Stimulated activated naive CD8-positive, alpha-beta T cell treated with anti-CD3 and anti-CD28 coated beads, Interleukin-15, Interleukin-2, amounts not matched to agents 100 ng/mL and 50 ng/mL, for 24 hours (primary cell): ENCODE results near the gene DMRTA1.
"Not testable (repeated sequence)": the region's sequence is repeated elsewhere in the genome, so short reads cannot be mapped to it uniquely, and the experiment has no call there.

Source experiments
- H3K27ac Mint-ChIP-seq: one replicate; pipeline ENCODE4 v1.8.0; 2021; ENCODE audit warnings: mild to moderate bottlenecking, mixed read lengths
- H3K27me3 Mint-ChIP-seq: one replicate; pipeline ENCODE4 v1.8.0; 2021; ENCODE audit warnings: mixed read lengths
- H3K36me3 Mint-ChIP-seq: one replicate; pipeline ENCODE4 v1.8.0; 2021; ENCODE audit warnings: low read depth, mixed read lengths
- H3K4me1 Mint-ChIP-seq: one replicate; pipeline ENCODE4 v1.8.0; 2021; ENCODE audit warnings: low read depth, mixed read lengths
- H3K4me3 Mint-ChIP-seq: one replicate; pipeline ENCODE4 v1.8.0; 2021; ENCODE audit warnings: mild to moderate bottlenecking, mixed read lengths
- H3K9me3 Mint-ChIP-seq: one replicate; pipeline ENCODE4 v1.8.0; 2021; ENCODE audit warnings: mixed read lengths

Gene DMRTA1, protein sequence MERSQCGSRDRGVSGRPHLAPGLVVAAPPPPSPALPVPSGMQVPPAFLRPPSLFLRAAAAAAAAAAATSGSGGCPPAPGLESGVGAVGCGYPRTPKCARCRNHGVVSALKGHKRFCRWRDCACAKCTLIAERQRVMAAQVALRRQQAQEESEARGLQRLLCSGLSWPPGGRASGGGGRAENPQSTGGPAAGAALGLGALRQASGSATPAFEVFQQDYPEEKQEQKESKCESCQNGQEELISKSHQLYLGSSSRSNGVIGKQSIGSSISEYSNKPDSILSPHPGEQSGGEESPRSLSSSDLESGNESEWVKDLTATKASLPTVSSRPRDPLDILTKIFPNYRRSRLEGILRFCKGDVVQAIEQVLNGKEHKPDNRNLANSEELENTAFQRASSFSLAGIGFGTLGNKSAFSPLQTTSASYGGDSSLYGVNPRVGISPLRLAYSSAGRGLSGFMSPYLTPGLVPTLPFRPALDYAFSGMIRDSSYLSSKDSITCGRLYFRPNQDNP

DNA sequence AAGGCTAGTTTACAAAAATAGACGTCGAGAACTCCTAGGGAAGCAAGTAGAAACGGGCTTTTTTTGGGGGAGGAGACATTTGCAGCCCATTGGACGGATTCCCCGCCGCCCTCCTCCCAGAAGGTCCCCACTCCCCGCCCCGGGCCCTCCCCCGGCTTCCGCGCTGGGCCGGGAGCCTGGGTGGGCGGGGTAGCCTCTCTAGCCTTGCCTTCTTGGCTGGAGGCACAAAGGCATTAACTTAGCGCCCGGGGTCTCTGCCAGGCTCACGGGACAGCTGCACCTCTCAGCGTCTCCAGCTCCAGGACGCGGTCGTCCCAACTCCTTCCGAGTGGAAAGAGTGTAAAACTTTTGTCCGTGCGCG, at the start of gene DMRTA1:
DMRTA1 (plus strand) TSS at position 236 of the 361 bp plus-strand sequence. CDS start 242 bp downstream, outside the sequence.
- no peaks in the 10 kb centered on the region for H3K36me3 Mint-ChIP-seq
- H3K27me3 Mint-ChIP-seq = peaks cover 53% of the 10 kb centered on the region
- H3K27ac Mint-ChIP-seq = no peak within 1 kb of the TSS
- H3K9me3 Mint-ChIP-seq = peaks cover under 1% of the 10 kb centered on the region
- H3K4me1 Mint-ChIP-seq = peaks cover 3% of the 10 kb centered on the region
- peak within 1 kb of the TSS; percentile 39 for H3K4me3 Mint-ChIP-seq

DNA sequence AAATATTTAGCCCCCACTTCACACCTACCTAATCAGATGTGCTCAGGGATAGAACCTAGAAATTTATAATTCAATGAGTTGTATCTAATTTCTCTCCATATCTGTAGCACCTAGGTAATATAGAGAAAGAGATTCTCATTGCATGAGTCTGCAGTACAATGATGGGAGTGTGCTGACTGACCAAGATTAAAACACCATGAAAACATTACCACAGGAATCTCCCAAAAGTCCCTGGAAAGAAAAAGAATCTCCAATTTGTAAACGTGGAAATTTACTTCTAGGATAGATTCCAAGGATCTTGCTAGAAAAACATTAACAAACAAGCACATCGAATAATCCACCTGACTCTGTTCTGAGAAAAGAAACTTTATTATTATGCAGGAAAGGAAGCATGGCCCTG, 45.0 kb upstream of the DMRTA1 start:
- Mint-ChIP-seq H3K4me1 (no peaks in the 10 kb centered on the region), H3K27ac (no peak overlapping the region), H3K9me3 (peaks cover 4% of the 10 kb centered on the region), H3K4me3 (no peak overlapping the region), H3K27me3 (peaks cover 5% of the 10 kb centered on the region), H3K36me3 (no peaks in the 10 kb centered on the region)

DNA sequence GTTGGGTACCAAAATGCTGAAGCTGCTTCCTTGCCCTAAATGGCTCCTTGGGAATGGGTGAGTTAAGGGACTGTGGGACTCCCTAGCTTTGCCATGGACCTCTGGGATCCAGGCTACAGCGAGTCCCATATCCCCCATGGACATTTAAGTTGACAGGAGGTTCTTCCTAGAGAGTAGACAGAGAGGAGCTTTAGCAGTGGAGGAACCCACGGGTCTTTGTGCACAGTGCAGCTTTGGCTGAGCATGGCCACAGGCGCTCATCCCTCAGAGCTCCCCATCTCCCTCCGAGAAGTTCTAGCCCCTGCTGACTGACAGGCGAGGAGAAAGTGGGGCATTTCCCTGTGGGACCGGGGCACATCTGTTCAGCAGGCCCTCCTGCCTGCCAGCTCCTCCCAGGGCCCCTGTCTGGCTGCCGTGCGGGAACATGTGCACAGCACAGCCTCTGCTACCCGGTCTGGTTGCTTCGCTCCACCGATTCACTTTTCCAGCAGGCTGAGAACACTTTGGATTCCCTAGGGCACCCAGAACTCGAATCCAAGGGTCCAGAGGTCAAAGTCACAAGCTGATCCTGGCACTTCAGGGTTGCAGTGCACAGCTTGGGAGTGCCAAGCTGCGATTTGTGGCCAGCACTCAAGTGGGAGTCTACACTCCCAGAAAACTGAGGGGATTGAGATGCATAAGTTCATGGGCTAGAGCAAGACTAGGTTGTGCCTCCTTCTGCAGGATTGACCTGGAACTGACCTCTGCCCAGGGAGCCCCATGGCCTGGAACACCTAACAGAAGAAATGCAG, 40.6 kb upstream of the DMRTA1 start:
- Mint-ChIP-seq H3K27me3 (peaks cover 5% of the 10 kb centered on the region), H3K36me3 (no peaks in the 10 kb centered on the region), H3K4me1 (no peaks in the 10 kb centered on the region), H3K27ac (no peak overlapping the region), H3K4me3 (no peak overlapping the region), H3K9me3 (no peaks in the 10 kb centered on the region)

DNA sequence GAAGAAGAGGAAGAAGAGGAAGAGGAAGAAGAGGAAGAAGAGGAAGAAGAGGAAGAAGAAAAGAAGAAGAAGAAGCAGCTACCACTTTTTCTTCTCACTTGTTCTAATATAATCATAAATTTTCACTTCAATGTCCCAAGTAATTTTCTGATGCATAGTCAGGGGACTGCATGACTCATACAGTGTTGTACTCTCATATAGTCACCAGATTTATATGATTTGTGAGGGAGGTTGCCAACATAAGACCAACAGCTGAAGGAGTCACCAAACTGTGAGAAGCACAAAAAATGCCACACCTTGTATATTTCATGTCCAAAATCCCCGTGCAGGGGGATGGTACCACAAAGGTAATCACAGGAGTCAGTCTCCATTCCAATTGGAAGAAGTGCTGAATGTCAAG, 32.7 kb upstream of the DMRTA1 start:
- no peak overlapping the region for H3K27ac Mint-ChIP-seq
- no peak overlapping the region for H3K4me3 Mint-ChIP-seq
- no peaks in the 10 kb centered on the region for H3K9me3 Mint-ChIP-seq
- H3K4me1 Mint-ChIP-seq = no peaks in the 10 kb centered on the region
- H3K27me3 Mint-ChIP-seq = no peaks in the 10 kb centered on the region
- no peaks in the 10 kb centered on the region for H3K36me3 Mint-ChIP-seq

DNA sequence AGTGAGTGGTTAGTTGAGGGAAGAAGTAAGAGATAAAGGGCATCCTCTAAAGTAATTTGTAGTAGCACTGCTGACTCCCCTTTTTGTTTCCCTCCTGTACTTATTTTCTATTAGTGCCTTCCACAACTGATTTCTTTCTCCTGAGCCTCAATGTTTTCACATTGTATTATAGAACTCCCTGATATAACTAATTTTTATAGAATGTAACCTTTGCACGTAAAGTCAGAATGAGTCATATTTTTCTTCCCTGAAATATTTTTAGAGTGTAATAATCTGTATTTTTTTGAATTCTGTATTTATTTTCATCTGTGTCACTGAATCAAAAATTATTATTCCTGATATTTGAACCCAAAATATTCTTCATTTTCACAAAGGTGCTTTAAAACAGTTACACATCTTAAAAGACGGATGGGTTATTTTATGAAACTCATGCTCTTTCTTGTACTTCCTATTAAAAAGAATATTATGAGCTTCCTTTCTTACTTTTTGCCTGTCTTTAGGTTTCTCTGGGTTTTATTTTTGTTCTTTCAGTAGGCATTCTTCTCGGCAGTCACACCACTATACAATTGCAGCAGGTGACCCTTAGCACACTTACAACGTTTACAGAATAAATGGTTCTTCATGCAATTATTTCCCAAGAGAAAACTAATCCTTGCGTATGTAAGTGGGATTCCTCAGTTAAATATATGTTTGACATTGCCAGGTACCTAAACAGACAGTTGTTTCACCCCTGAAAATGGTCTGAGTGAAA, 30.5 kb upstream of the DMRTA1 start:
- Mint-ChIP-seq H3K36me3 (no peaks in the 10 kb centered on the region), H3K27ac (no peak overlapping the region), H3K4me1 (no peaks in the 10 kb centered on the region), H3K27me3 (peaks cover 1% of the 10 kb centered on the region), H3K4me3 (no peak overlapping the region), H3K9me3 (no peaks in the 10 kb centered on the region)

DNA sequence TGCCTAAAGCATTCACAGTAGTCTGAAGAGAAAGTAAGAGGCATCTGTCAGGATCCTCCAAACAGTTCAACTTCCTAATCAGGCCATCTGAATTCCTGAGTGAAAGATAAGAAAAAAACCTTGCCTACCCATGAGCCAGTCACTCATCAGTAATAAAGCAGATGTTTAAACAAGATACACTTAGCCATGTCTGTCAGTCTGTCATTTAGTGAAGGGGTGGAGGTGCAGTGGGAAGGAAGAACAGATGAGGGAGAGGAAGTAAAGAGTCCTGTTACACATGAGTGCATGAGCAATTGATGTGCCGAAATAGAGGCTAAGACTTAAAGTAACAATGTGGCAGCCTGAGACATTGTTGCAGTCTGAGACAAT, 29.9 kb upstream of the DMRTA1 start:
- H3K36me3 Mint-ChIP-seq = no peaks in the 10 kb centered on the region
- no peaks in the 10 kb centered on the region for H3K4me1 Mint-ChIP-seq
- H3K4me3 Mint-ChIP-seq = no peak overlapping the region
- no peak overlapping the region for H3K27ac Mint-ChIP-seq
- no peaks in the 10 kb centered on the region for H3K9me3 Mint-ChIP-seq
- H3K27me3 Mint-ChIP-seq = peaks cover 7% of the 10 kb centered on the region

DNA sequence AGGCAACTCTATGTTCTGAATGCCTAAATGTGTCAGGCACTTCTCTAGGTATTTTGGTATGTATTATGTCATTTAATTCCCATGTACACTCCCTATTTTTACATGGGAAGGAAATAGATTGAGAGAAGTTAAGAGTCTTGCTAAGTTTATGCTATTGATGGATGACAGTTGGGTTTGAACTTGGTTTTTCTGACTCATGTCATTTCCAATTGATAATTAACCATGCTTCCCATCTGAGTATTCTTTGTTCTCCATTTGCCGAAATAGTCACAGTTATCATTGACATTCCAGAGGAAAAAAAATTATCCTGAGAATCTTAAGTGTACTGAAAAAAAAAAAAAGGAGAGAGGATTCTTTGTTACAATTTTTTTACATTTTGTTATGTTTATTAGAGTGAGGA, 23.1 kb upstream of the DMRTA1 start:
- Mint-ChIP-seq H3K9me3 (no peaks in the 10 kb centered on the region), H3K27ac (no peak overlapping the region), H3K36me3 (no peaks in the 10 kb centered on the region), H3K27me3 (peaks cover 17% of the 10 kb centered on the region), H3K4me1 (no peaks in the 10 kb centered on the region), H3K4me3 (no peak overlapping the region)

DNA sequence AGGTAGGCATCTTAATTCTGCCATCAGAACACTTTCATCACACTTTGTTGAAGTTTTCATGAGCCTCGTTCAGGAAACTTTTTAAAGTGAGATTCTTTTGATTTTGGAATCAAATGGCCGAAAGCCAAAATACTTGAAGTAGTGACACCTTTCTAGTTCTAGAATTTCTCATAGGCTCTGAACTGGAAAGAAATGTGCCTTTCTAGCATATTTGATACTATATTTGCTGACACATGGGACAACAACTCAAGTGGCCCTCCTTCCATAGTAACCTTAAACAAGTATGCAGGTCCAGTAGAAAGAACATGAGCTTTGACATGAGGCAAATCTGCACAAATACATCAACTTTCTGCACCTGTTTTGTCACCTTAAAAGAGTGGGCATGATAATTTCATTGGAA, 22.0 kb upstream of the DMRTA1 start:
- H3K4me1 Mint-ChIP-seq = no peaks in the 10 kb centered on the region
- peaks cover 17% of the 10 kb centered on the region for H3K27me3 Mint-ChIP-seq
- no peaks in the 10 kb centered on the region for H3K9me3 Mint-ChIP-seq
- H3K36me3 Mint-ChIP-seq = no peaks in the 10 kb centered on the region
- no peak overlapping the region for H3K27ac Mint-ChIP-seq
- H3K4me3 Mint-ChIP-seq = no peak overlapping the region

DNA sequence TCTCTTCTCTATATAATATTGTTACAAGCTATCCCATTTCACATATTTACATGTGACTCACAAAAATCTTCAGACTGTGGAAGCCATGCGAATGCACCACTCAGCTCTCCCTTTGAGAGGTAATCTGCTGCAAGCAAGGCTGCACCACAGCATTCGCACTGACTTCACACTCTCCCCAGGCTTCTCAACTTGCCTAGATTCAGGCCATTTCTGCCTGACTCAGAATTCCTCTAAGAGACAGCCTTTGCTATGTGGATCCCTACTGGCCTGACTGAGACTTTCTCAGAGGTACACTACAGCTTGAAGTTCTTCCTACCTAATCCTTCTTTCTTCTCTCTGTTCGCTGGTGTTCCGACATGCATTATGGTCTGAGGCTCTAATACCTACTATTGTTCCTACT, 21.1 kb upstream of the DMRTA1 start:
- no peak overlapping the region for H3K27ac Mint-ChIP-seq
- no peak overlapping the region for H3K4me3 Mint-ChIP-seq
- peaks cover 17% of the 10 kb centered on the region for H3K27me3 Mint-ChIP-seq
- no peaks in the 10 kb centered on the region for H3K4me1 Mint-ChIP-seq
- no peaks in the 10 kb centered on the region for H3K36me3 Mint-ChIP-seq
- no peaks in the 10 kb centered on the region for H3K9me3 Mint-ChIP-seq

DNA sequence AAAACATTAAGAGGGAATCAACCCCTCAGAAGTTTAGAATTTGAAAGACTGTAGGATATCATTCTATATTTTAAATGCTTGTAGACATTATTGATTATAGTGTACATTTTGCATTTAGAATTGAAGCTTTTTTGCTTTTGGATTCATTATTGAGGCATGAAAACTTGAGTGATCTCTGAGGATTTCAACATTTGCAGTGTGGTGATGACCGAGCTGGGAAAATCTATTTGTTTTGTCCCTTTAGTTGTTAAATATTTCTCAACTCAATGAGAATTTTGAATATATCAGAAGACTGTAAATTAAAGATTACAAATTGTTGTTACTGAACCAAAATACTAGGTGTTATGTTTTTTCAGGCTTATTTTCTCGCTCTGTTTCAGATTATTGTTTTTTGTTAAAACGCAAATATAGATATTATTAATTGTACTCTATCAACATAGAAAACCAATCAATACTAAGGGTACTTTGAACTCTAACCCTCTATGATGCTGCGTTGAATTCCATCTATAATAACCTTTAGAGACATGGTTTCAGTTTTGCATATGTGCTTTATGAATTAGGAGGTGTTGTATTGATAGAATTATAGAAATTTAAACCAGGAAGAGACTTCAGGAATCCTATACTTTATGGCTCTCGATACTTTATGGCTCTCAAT, 19.3 kb upstream of the DMRTA1 start:
- Mint-ChIP-seq H3K4me3 (no peak overlapping the region), H3K36me3 (no peaks in the 10 kb centered on the region), H3K9me3 (no peaks in the 10 kb centered on the region), H3K4me1 (no peaks in the 10 kb centered on the region), H3K27me3 (peaks cover 13% of the 10 kb centered on the region), H3K27ac (no peak overlapping the region)

DNA sequence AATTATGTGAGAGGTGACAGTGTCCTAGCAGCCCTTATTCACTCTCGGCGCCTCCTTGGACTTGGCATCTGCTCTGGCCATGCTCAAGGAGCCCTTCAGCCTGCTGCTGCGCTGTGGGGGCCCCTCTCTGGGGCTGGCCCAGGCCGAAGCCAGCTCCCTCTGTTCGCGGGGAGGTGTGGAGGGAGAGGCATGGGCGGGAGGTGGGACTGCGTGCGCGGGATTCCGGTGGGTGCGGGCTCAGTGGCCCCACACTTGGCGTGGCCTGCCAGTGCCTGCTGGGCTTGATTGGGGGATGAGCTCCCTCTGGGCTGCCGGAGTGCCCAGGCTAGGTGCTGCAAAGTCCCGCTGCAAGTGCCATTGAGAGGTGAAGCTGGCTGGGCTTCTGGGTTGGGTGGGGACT, 12.9 kb upstream of the DMRTA1 start:
- Mint-ChIP-seq H3K27me3 (peaks cover 13% of the 10 kb centered on the region), H3K9me3 (no peaks in the 10 kb centered on the region), H3K36me3 (no peaks in the 10 kb centered on the region), H3K4me3 (no peak overlapping the region), H3K4me1 (no peaks in the 10 kb centered on the region), H3K27ac (no peak overlapping the region)

DNA sequence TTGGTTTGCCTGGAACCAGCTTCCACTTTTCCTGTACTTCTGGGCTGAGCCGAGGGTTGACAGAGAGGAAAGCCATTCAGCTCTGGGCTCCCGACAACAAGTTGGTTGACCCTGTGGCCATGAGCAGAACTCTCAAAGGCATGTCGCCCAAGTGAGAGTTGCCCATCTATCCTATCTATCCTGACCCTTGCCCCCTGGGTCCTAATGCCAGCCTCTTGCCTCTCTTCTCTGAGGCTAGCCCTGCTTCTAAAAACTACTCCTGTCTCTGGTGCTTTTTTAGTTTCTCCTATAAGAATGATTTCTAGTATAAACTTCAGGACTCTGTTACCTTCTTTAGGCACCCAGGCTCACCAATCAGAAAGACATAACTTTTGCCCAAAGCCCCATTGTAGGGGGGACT, 11.4 kb upstream of the DMRTA1 start:
- H3K27ac Mint-ChIP-seq, H3K4me3 Mint-ChIP-seq, H3K4me1 Mint-ChIP-seq, H3K36me3 Mint-ChIP-seq, H3K9me3 Mint-ChIP-seq: not testable (repeated sequence)
- H3K27me3 Mint-ChIP-seq = peaks cover 13% of the 10 kb centered on the region

DNA sequence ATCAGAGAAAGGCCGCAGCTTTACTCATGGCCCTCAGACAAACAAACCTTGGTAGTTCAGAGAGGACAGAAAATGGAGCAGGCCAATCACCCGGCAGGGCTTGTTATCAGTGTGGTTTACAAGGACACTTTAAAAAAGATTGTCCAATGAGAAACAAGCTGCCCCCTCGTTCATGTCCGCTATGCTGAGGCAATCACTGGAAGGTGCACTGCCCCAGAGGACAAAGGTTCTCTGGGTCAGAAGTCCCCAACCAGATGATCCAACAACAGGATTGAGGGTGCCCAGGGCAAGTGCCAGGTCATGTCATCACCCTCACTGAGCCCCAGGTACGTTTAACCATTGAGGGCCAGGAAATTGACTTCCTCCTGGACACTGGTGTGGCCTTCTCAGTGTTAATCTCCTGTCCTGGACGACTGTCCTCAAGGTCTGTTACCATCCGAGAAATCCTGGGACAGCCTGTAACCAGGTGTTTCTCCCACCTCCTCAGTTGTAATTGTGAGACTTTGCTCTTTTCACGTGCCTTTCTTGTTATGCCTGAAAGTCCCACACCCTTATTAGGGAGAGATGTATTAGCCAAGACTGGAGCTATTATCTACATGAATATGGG, 9.1 kb upstream of the DMRTA1 start:
- H3K27me3 Mint-ChIP-seq = peaks cover 11% of the 10 kb centered on the region
- not testable (repeated sequence) for H3K9me3 Mint-ChIP-seq, H3K4me1 Mint-ChIP-seq, H3K36me3 Mint-ChIP-seq, H3K27ac Mint-ChIP-seq, H3K4me3 Mint-ChIP-seq

DNA sequence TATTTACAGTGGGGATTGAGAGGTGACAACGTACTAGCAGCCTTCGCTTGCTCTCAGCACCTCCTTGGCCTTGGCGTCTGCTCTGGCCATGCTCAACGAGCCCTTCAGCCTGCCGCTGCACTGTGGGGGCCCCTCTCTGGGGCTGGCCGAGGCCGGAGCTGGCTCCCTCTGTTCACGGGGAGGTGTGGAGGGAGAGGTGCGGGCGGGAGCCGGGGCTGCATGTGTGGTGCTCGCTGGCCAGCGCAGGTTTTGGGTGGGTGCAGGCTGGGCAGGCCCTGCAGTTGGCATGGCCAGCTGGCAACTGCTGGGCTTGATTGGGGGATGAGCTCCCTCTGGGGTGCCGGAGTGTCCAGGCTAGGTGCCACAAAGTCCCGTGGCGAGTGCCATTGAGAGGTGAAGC, 5.8 kb upstream of the DMRTA1 start:
- H3K4me1 Mint-ChIP-seq = no peaks in the 10 kb centered on the region
- H3K9me3 Mint-ChIP-seq = peaks cover 5% of the 10 kb centered on the region
- H3K27ac Mint-ChIP-seq = no peak overlapping the region
- no peaks in the 10 kb centered on the region for H3K36me3 Mint-ChIP-seq
- H3K27me3 Mint-ChIP-seq = peaks cover 25% of the 10 kb centered on the region
- H3K4me3 Mint-ChIP-seq = no peak overlapping the region
